IPS-NIHi7 (cell line): ENCODE data around the gene PLXDC2.

ENCODE experiments used
- DNase-seq: peaks from one replicate; pipeline ENCODE4 v3.0.0; 2012; ENCODE audit warnings: mixed read lengths; ENCODE audit errors: extremely low spot score

The PLXDC2 gene

GRCh38 chr10:19937989-19938388 lies 121.8 kb downstream of the PLXDC2 start:
- DNase-seq = no peak

DNA sequence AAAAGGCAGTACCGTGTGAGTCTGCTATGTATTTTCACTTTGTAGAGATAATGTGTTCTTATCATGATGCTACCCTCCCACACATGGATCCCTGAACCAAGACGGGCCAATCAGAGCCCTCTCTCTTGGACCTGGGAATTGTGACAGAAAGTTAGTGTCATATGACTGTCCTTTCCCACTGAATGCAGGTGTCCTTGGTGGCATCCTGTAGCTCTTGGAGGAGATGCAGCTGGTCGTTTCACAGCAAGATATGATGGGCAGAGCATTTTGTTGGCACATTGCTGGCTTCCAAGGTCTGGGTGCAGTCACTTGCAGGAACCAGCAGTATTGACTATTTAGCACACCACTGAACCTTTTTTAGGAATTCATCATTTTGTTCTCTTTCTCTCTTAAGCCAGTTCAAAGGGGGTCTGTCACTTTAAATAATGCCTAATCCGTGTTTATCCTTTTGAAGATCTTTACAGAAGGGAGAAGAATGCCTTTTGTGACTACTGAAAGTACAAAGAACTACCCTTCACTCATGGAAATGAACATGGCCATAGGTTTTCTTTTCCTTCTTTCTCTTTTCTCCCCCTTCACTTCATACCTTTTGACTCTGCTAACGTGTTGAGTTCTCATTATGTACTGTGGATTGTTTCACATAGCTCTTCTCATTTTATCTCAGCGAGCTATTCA lies 125.1 kb downstream of the PLXDC2 start:
- no peak for DNase-seq

GRCh38 chr10:19944911-19945663 lies 128.9 kb downstream of the PLXDC2 start:
- DNase-seq = no peak

GRCh38 chr10:19946245-19946644 lies 130.0 kb downstream of the PLXDC2 start:
- DNase-seq = no peak

DNA sequence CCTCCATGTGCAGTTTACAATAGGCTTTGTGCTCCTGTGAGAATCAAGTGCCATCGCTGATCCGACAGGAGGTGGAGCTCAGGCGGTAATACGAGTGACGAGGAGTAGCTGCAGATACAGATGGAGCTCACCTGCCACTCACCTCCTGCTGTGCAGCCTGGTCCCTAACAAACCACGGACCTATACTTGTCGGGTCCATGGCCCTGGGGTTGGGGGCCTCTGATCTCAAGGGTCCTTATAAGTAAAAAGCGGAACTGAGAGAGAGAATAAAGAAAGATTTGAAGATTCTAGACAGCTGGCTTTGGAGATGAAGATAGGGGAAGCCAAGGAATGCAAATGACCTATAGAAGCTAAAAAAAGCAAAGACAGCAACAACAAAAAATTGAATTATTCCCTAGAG lies 130.6 kb downstream of the PLXDC2 start:
- no peak for DNase-seq

DNA sequence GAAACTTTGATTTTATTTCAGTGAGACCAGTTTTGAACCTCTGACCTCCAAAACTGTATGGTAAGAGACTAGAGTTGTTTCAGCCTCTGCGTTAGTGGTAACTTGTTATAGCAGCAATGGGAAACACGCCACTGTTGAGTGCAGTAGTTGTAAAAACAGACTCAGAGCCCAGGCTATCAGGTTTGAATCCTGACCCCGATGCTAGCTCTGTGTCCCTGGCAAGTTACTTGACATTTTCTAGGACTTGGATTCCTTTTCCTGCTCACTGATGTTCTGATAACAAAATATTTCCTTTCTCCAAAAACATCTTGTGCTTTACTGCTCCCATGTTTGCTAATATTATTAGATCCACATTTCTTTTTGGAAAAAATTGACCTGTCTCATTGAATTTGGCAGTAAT lies 131.0 kb downstream of the PLXDC2 start:
- DNase-seq = no peak

- no peak for DNase-seq
Measured at GRCh38 chr10:19947656-19948055, 131.4 kb downstream of the PLXDC2 start.

GRCh38 chr10:19952224-19953010 lies 136.2 kb downstream of the PLXDC2 start:
- DNase-seq = no peak

- DNase-seq = no peak
Measured at GRCh38 chr10:19954601-19955000, 138.4 kb downstream of the PLXDC2 start.

- DNase-seq = no peak
Measured at GRCh38 chr10:19956516-19957032, 140.3 kb downstream of the PLXDC2 start.

GRCh38 chr10:19958787-19959186 lies 142.6 kb downstream of the PLXDC2 start:
- DNase-seq = no peak

DNA sequence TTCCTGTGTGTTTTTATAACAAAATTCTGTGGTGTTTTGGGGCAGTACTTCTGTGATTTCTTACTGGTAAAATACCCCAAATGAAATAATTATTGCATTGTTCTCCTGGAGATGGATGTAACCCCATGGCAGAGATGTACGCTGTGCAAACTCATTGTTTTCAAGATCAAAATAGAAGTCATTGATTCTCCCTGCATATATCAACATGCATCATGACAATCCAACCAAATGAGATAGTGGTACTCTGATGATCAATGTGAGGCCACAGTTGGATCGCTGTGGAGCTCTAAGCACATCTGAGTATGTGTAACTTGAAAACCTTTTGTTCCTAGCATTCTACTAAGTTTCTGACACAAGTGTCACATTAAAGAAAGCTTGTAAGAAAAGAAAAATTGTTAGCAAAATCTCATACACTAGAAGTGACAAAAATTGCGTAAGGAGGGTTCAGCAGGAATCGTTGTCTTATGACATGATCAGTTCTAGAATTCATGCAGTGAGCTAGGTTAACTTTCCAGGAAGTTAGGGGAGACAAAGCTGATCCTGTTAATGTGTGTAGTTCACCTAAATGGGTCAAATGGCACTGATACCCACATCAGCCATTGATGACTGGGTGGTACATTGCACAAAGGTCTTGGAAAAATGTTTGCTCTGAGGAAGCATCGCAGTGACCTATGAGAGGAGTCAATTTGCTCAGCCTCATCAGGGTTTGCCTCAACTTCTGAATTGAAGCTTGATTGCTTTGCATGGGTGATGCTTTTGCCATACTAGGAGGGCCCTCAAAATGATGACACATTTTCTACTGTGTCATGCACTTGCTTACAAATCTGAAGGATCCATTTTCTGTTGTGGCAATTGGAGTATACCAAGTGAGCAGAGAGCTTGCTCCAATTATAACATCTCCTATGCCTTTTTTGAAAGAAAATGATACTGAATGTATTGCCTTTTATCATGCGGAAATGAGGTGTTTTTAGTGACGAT lies 145.1 kb downstream of the PLXDC2 start:
- no peak for DNase-seq

DNA sequence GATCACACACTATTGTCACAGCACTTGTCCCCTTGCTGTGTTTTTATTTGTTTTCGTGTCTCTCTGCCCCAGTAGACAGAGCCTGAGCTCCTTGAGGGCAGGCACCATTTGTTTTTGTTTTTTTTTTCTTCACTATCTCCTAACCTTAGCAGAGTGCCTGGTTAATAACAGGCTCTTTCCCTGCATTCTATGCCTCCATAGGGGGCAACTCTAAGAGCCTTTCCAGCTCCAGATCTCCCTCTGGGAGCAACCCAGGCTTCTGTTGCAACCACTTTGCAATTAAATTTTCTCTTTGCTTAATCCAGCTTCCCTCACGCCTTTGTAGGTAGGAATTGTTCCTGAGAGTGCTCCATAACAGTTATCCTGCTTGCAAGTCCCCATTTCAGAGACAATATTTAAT lies 148.4 kb downstream of the PLXDC2 start:
- peak; percentile 25 for DNase-seq

DNA sequence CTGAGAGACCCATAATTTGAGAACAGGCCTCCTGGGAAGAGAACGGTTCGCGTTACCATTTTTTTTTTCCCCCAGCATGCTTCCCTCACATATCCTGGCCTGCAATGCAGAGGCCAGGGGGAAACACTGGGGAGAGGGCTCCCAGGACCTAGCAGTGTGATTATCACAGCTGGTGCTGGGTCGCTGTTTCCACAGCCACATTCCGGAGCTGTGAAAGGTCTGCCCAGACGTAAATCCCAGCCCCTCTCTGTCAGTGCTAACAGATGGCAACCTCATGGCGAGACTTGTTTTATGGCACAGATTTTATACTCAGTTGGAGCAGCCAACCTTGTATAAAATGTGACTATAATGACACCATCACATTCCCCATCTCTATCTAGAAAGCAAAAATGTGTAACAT lies 150.5 kb downstream of the PLXDC2 start:
- DNase-seq = peak; percentile 59

DNA sequence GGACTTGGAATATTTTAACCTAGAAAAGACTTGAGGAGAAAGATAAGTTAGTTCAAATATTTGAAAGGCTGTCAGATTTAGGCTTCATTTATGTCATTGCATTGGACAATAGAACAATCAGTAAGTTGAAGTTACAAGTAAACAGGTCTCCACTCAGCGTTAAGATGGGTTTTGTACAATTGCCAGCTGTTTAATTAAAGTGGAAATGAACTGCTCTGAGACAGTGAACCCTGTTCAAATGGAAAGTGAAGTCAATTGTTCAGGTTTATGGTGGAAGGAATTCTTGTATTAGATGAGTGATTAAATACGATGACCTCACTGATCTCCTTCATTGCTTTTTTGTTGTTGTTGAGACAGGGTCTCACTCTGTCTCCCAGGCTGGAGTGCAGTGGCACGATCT lies 151.7 kb downstream of the PLXDC2 start:
- DNase-seq = no peak

- no peak for DNase-seq
Measured at GRCh38 chr10:19968745-19969144, 152.5 kb downstream of the PLXDC2 start.

- no peak for DNase-seq
Measured at GRCh38 chr10:19970256-19970655, 154.0 kb downstream of the PLXDC2 start.

GRCh38 chr10:19970717-19971116 lies 154.5 kb downstream of the PLXDC2 start:
- DNase-seq = no peak

GRCh38 chr10:19971343-19972052 lies 155.3 kb downstream of the PLXDC2 start:
- DNase-seq = no peak

DNA sequence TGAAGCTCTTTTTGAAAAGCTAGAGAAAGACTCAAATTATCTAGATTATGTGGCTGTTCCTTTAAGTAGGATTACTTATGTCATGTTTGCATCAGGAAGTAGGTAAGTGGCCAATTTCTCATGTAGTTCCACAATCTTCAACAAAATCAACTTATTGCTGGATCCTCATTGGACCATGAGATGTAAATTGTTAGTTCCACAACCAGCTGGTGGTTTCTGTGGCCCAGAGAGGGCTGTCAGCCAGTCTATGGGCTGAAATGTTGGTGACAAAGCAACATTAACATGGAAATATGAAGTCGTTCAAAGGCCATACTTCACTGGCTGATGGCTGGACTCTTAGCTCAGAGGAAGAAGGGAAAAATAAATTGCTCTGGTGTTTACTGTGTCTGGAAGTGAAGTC lies 157.9 kb downstream of the PLXDC2 start:
- DNase-seq = no peak

DNA sequence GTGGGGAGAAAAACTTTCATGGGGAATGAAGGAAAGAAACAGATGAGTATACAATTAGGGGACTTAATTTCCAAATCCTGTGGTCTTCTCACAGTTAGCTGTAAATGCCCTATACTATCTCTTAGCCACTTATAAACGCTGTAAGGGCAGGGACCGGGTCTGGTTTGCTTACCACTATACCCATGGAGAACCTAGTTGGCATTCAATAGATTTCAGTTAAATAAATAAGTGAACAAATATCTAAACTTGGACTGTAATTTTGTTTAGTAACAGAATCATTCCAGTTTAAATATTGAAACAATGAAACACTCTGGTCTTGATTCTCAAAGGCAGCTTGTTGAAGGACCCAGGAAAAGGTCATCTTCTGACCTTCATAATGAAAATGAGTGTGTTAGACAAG lies 158.3 kb downstream of the PLXDC2 start:
- DNase-seq = no peak
